ENCODE results near the gene DHX9. TPM values are rescaled to one million over a fixed set of nuclear protein-coding genes. Genes with fewer than 3 reads are reported as not detected.

The DHX9 gene
- total RNA-seq: 116 and 118 TPM in 2 replicates

DNA sequence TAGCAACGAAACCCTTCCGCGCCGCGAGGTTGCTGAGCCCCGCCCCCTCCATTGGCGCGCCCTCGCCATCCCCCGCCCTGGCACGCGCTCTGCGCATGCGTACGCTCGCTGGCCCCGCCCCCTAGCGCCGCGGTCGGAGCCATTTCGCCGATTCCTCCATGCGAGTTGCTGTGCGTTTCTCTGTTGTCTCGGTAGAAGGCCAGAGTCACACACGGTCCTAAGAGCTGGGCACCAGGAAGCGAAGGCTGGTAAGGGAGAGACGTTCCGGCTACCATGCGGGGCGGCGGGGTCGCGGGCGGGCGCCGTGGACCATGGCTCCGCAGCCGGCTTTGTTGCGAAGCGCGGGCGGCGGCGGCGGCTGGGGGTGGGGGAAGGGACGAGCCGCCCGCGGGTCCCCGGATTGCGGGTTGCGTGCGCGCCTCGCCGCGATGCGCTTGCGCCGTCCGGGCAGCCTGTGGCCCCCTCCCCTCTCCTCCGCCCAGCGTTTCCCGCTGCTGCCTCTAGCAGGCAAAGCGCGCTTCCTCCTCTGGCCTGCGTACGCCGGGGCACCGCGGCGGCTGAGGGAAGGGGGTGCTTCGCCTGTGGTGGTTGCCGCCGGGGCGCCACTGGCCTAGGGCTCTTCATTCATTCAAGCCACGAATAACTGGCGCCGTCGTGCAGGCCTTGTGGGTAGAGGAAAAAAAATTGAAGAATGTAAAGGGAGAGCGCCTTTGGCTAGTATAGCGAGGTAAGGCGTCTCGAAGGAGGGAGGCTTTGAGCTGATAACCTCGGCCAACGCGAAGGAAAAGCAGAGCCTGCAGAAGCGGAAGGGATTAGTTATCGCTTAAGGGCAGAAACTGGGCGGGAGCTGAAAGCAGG lies at the start of gene DHX9:
Gene DHX9, plus strand, starts transcription at position 139 of the 858 bp plus-strand sequence. CDS start 3,220 bp downstream, outside the sequence.
- peak; percentile 32 for DNase-seq (ENCODE audit: low read depth)
- H3K4me3 ChIP-seq (ENCODE audit: low read depth, low read length): peak within 1 kb of the TSS; percentile 90
- TF ChIP-seq, protein P1, sequence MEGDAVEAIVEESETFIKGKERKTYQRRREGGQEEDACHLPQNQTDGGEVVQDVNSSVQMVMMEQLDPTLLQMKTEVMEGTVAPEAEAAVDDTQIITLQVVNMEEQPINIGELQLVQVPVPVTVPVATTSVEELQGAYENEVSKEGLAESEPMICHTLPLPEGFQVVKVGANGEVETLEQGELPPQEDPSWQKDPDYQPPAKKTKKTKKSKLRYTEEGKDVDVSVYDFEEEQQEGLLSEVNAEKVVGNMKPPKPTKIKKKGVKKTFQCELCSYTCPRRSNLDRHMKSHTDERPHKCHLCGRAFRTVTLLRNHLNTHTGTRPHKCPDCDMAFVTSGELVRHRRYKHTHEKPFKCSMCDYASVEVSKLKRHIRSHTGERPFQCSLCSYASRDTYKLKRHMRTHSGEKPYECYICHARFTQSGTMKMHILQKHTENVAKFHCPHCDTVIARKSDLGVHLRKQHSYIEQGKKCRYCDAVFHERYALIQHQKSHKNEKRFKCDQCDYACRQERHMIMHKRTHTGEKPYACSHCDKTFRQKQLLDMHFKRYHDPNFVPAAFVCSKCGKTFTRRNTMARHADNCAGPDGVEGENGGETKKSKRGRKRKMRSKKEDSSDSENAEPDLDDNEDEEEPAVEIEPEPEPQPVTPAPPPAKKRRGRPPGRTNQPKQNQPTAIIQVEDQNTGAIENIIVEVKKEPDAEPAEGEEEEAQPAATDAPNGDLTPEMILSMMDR (IDR thresholded peaks at IDR 0.05; ENCODE audit: insufficient read depth, low read length, poor library complexity, severe bottlenecking): no peak
- H3K27me3 ChIP-seq (ENCODE audit: control insufficient read depth, insufficient read depth, low read length): no peaks in the 10 kb centered on the region
- H3K36me3 ChIP-seq (ENCODE audit: control insufficient read depth, insufficient read depth, low read length): peaks cover 2% of the 10 kb centered on the region

DNA sequence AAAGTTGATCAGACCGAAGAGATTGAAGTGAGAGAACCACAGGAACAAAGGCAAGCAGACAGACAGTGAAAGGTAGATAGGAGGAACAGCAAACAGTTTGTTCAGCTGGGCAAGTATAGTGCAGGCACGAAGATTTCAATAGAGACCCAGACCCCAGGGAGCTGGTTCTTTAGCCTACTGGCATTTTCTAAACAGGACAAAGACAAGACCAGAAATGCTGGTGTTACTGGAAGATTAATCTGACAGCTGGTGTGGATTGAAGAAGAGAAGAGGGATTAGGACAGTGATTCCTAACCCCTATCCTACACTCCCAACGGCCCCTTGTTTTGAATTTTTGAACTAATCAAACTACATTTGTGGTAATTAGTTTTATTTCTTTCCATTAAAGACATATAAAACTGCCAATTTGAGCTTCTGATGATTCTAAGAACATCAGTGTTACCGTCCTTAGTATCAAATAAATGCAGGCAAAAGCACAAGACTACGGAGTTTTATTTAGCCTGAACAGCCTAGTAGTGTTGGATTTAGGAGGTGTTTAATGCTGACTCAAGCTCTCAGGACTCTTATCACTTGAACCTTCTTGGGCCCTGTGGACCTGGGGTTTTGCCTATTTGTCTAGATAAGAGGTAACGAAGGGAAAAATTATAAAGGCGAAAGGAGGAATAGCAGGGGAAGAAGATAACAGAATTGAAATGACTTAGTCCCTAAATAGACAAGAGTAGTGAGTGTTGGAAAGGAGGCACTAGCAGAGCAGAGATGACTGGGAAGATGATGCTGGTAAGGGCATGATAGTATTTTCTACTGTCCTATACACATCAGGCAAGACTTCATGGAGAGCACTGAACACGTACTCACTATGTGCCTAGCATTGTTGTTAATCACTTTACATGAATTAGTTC lies 47.6 kb upstream of the DHX9 start:
- TF ChIP-seq, protein P1 (IDR thresholded peaks at IDR 0.05; ENCODE audit: insufficient read depth, low read length, poor library complexity, severe bottlenecking): no peak
- no peaks in the 10 kb centered on the region for H3K36me3 ChIP-seq (ENCODE audit: control insufficient read depth, insufficient read depth, low read length)

DNA sequence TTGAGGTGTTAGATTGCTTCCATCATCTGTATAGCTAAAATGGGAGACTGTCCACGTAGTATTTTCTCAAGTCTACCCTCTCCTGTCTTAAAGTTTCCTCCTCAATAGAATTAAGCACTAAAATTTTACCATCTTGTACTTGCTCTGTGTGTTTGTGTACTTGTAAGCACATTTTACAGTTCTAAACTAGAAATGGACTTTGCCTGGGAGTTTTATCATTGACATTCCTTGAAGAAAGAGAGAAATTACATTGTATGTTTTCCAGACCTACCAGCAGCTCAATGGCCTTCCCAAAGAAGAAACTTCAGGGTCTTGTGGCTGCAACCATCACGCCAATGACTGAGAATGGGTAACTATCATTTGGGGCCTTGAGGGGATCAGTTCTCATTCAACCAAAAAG lies 45.1 kb upstream of the DHX9 start:
- Histone ChIP-seq H3K36me3 (ENCODE audit: control insufficient read depth, insufficient read depth, low read length) (no peaks in the 10 kb centered on the region), H3K27me3 (ENCODE audit: control insufficient read depth, insufficient read depth, low read length) (peaks cover 4% of the 10 kb centered on the region), H3K4me3 (ENCODE audit: low read depth, low read length) (no peak overlapping the region)
- TF ChIP-seq, protein P1 (IDR thresholded peaks at IDR 0.05; ENCODE audit: insufficient read depth, low read length, poor library complexity, severe bottlenecking): no peak
- no peak for DNase-seq (ENCODE audit: low read depth)

More for the DNA sequence above, 47.6 kb upstream of the DHX9 start:
- Histone ChIP-seq H3K4me3 (ENCODE audit: low read depth, low read length) (no peak overlapping the region), H3K27me3 (ENCODE audit: control insufficient read depth, insufficient read depth, low read length) (peaks cover 5% of the 10 kb centered on the region)
- no peak for DNase-seq (ENCODE audit: low read depth)

DNA sequence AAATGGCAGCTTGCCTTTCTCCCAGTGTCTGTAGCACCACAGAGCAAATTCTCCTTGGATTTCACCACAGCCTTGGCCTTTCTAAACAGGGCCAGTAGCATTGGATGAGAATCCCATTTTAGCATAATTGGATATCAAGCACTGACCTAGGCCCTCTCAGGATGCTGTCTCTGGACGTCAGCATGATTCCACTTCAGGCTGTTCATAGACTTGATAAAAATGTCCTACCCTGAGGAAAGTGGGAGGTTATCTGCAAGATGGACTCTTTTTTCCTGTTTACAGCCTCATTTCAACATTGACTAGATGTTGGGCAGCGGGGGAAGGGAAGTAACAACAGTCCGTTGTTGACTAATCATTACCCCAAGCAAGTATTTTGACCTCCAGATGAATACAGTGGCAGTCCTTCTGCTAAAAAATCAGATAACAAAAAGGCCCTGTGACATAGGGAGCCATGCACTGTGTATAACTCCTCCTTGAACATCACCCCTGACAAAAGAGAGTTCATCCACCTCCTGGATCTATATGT lies 44.4 kb upstream of the DHX9 start:
- Histone ChIP-seq H3K27me3 (ENCODE audit: control insufficient read depth, insufficient read depth, low read length) (no peaks in the 10 kb centered on the region), H3K4me3 (ENCODE audit: low read depth, low read length) (no peak overlapping the region), H3K36me3 (ENCODE audit: control insufficient read depth, insufficient read depth, low read length) (no peaks in the 10 kb centered on the region)
- TF ChIP-seq, protein P1 (IDR thresholded peaks at IDR 0.05; ENCODE audit: insufficient read depth, low read length, poor library complexity, severe bottlenecking): no peak
- DNase-seq (ENCODE audit: low read depth): no peak

DNA sequence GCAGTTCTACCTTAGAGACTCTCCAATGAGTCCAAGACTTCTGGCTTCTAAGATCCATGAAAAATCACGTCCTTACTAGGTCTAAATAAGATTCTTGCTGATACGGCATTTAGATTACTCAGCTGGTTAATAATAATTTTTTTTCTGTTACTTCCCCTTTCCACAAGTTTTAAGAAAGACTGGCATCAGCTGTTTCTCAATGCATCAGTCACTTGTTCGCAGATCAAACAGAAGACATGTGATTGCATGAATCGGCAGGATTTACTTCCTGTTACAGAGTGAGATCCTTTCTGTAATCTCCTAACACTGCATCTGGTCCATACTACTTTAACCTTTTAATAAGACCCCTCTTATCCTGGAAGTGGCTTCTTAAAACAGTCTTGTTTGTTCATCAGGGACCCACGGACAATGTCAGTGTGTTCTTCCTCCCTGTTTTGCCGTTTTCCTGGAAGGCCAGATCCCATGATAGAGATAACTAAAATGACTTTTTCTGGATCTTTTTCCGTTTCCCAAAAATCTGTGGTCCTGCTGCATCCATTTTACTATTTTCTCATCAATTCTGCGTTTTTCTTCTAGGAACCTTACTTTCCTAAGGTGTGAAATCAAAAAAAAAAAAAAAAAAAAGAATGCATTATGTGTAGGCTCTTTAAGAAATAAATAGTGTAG lies 43.5 kb upstream of the DHX9 start:
- TF ChIP-seq, protein P1 (IDR thresholded peaks at IDR 0.05; ENCODE audit: insufficient read depth, low read length, poor library complexity, severe bottlenecking): no peak
- no peak for DNase-seq (ENCODE audit: low read depth)
- H3K27me3 ChIP-seq (ENCODE audit: control insufficient read depth, insufficient read depth, low read length): no peaks in the 10 kb centered on the region
- H3K4me3 ChIP-seq (ENCODE audit: low read depth, low read length): no peak overlapping the region
- no peaks in the 10 kb centered on the region for H3K36me3 ChIP-seq (ENCODE audit: control insufficient read depth, insufficient read depth, low read length)
